ENCODE results near the gene ITGB4. TPM values are rescaled to one million over a fixed set of nuclear protein-coding genes. Genes with fewer than 3 reads are reported as not detected.
A peak's percentile ranks its signal among the peaks of the same experiment; 100 is the strongest.

ITGB4 gene
- total and polyA plus RNA-seq, 2 donors (not counting 3 experiments of a cell fraction or from before 2014, with no cell fraction given): 4.2 to 6.7 TPM

- H3K27ac ChIP-seq (ENCODE audit: insufficient read depth, low read depth, low read length): peak within 1 kb of the TSS; percentile 88
- H3K9me1 ChIP-seq (replicated peaks; ENCODE audit: control insufficient read depth, extremely low read depth, insufficient read depth, low read length): no peaks in the 10 kb centered on the region
- dilution Hi-C loops (cut with MboI; ENCODE audit: extremely low pct_ligation_motif_present, low sequenced_read_pairs) (no loop called here), intact Hi-C loops (cut with micrococcal nuclease) (loop anchor here (1.0 to 2.0 kb wide), 4 partner anchors 70 to 194 kb away; partner anchors contain the start of genes ACOX1, TEN1 and WBP2)
- TF ChIP-seq CTCF (IDR thresholded peaks at IDR 0.05; ENCODE audit: extremely low read depth in 1 of 2, insufficient read depth in 1 of 2, low read depth in 1 of 2, low read length in 2 of 2) (no peak), POLR2A (IDR thresholded peaks at IDR 0.05; ENCODE audit: low read depth, low read length) (peak; percentile 9)
- H3K36me3 ChIP-seq (ENCODE audit: control insufficient read depth in 2 of 2, extremely low read depth in 1 of 2, insufficient read depth in 2 of 2, low read length in 2 of 2): no peaks in the 10 kb centered on the region
- peak within 1 kb of the TSS; percentile 80 for H3K4me2 ChIP-seq (ENCODE audit: insufficient read depth, low read length)
- POLR2A ChIA-PET: interaction anchor here (1.4 kb wide), 1 partner anchor 9 kb away, joined by 5 read pairs; no protein-coding TSS in a partner anchor
- H4K20me1 ChIP-seq (replicated peaks; ENCODE audit: control insufficient read depth, extremely low read depth, insufficient read depth, low read length): no peaks in the 10 kb centered on the region
- FAIRE-seq (peak; percentile 98), DNase-seq (ENCODE audit: low read depth, low spot score) (peak; percentile 99)
- H3K4me1 ChIP-seq (ENCODE audit: control insufficient read depth, extremely low read depth, insufficient read depth, low read length): peaks cover 29% of the 10 kb centered on the region
- H3K27me3 ChIP-seq (ENCODE audit: control insufficient read depth in 2 of 2, insufficient read depth in 2 of 2, low read length in 2 of 2): no peaks in the 10 kb centered on the region
- CTCF ChIA-PET: interaction anchor here (1.2 to 5.7 kb wide), 7 partner anchors 11 to 156 kb away, joined by 3 to 73 read pairs (median 8); partner anchors contain the start of gene FBF1
- no peaks in the 10 kb centered on the region for H3K9me3 ChIP-seq (replicated peaks; ENCODE audit: control insufficient read depth, insufficient read depth, low read length)
- BruUV-seq (replicated peaks): no TSS peak
- H3K4me3 ChIP-seq (replicated peaks in 1 of 3; ENCODE audit: insufficient read depth in 1 of 3, low read depth in 1 of 3, low read length in 3 of 3): peak within 1 kb of the TSS in 2 of 3 experiments; percentile 32 to 55
- H3K79me2 ChIP-seq (ENCODE audit: control insufficient read depth, insufficient read depth, low read length): peaks cover 23% of the 10 kb centered on the region
- peak within 1 kb of the TSS; percentile 83 for H3K9ac ChIP-seq (replicated peaks; ENCODE audit: extremely low read depth, insufficient read depth, low read length)
- peak within 1 kb of the TSS; percentile 24 for H2AFZ ChIP-seq (ENCODE audit: low read depth, low read length)
These were observed 63.3 kb downstream of the ITGB4 start, which contains the start of gene UNK for GRCh38 chr17:75784473-75785015. Gene UNK, plus strand, starts transcription at chr17:75784806. Its CDS starts 75 bp downstream, at chr17:75784881.
